Naive B cell (primary cell): ENCODE measurements around the gene KICS2. TPM values are rescaled to one million over a fixed set of nuclear protein-coding genes. Genes with fewer than 3 reads are reported as not detected.
"Not testable (repeated sequence)": the region's sequence is repeated elsewhere in the genome, so short reads cannot be mapped to it uniquely, and the experiment has no call there.

Experiments
- ATAC-seq, 2 donors: fragments of 150-1000 bp; cut with Tn5 transposase; 2 replicates each; pipeline ENCODE4 v1.10.0; 2021; ENCODE audit warnings: low read depth in 2 of 2, mild to moderate bottlenecking in 2 of 2, moderate library complexity in 2 of 2
- DNase-seq: peaks from one replicate; pipeline ENCODE4 v3.0.0; 2022
- H3K27ac Mint-ChIP-seq, 6 donors: one replicate each; pipeline ENCODE4 v1.8.0; 2020 to 2022; ENCODE audit warnings: mild to moderate bottlenecking in 6 of 6, mixed read lengths in 6 of 6, moderate library complexity in 5 of 6, inconsistent platforms in 2 of 6
- H3K27me3 Mint-ChIP-seq, 3 donors: one replicate each; pipeline ENCODE4 v1.8.0; 2021 to 2022; ENCODE audit warnings: mixed read lengths in 3 of 3, mild to moderate bottlenecking in 1 of 3
- H3K36me3 Mint-ChIP-seq, 2 donors: one replicate each; pipeline ENCODE4 v1.8.0; 2020 to 2022; ENCODE audit warnings: mixed read lengths in 2 of 2, inconsistent platforms in 1 of 2, mild to moderate bottlenecking in 1 of 2
- H3K4me1 Mint-ChIP-seq, 3 donors: one replicate each; pipeline ENCODE4 v1.8.0; 2020 to 2022; ENCODE audit warnings: mixed read lengths in 3 of 3, inconsistent platforms in 1 of 3, mild to moderate bottlenecking in 1 of 3, moderate library complexity in 1 of 3
- H3K4me3 Mint-ChIP-seq, 8 donors: one replicate each; pipeline ENCODE4 v1.8.0; 2020 to 2022; ENCODE audit warnings: mild to moderate bottlenecking in 8 of 8, mixed read lengths in 8 of 8, moderate library complexity in 8 of 8, inconsistent platforms in 2 of 8
- H3K9me3 Mint-ChIP-seq, 7 donors: one replicate each; pipeline ENCODE4 v1.8.0; 2020 to 2022; ENCODE audit warnings: mixed read lengths in 7 of 7, mild to moderate bottlenecking in 5 of 7, inconsistent platforms in 2 of 7, moderate library complexity in 1 of 7
- polyA plus RNA-seq, 6 donors: library from polyadenylated mRNA; unstranded; fragments of 300-500 nt; fragmentation: Illumina TruSeq; gene quantifications; one replicate each; pipeline ENCODE4 v1.2.3, GENCODE V29; 2021; ENCODE audit warnings: low read depth in 6 of 6

KICS2 gene
- polyA plus RNA-seq, 6 donors from 2014 or later, result 15.0 to 22.9 (median 17.8) TPM

GRCh38 chr12:64203775-64204174 lies 18.3 kb downstream of the KICS2 start:
- Mint-ChIP-seq H3K9me3 (peaks cover 0 to 8% (median 0%) of the 10 kb centered on the region in 7 donors), H3K27ac (no peak overlapping the region), H3K4me1 (peaks cover 0 to 4% (median 0%) of the 10 kb centered on the region in 3 donors), H3K36me3 (peaks cover 8 to 28% of the 10 kb centered on the region in 2 donors), H3K4me3 (no peak overlapping the region), H3K27me3 (no peaks in the 10 kb centered on the region)
- DNase-seq (no peak), ATAC-seq (no peak)

DNA sequence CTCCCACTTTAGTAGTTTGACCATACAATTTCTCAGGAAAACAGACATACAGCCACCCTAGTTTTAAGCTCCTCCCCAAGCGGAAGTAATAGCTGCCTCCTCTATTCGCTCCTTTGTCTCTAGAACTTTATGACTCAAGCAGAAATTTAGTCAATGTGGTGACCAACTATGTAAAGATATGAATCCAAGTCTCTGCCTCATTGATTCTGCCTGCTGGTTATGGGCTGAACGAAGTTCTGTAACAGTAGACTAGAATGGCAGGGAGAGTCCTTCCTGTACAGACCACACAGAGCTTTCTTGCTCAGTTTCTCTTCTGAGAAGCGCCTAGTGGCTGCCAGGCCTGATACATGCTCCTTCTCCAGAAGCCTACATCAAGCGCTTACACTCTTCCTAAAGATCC lies 19.1 kb downstream of the KICS2 start:
- H3K9me3 Mint-ChIP-seq, result peaks cover 0 to 8% (median 0%) of the 10 kb centered on the region in 7 donors
- no peak for DNase-seq
- no peaks in the 10 kb centered on the region for H3K27me3 Mint-ChIP-seq
- H3K4me3 Mint-ChIP-seq, result no peak overlapping the region
- ATAC-seq, result no peak
- H3K27ac Mint-ChIP-seq, result no peak overlapping the region
- peaks cover 8 to 28% of the 10 kb centered on the region in 2 donors for H3K36me3 Mint-ChIP-seq
- H3K4me1 Mint-ChIP-seq, result peaks cover 0 to 4% (median 0%) of the 10 kb centered on the region in 3 donors

DNA sequence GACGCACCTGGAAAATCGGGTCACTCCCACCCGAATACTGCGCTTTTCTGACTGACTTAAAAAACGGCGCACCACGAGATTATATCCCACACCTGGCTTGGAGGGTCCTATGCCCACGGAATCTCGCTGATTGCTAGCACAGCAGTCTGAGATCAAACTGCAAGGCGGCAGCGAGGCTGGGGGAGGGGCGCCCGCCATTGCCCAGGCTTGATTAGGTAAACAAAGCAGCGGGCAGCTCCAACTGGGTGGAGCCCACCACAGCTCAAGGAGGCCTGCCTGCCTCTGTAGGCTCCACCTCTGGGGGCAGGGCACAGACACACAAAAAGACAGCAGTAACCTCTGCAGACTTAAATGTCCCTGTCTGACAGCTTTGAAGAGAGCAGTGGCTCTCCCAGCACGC lies 26.3 kb downstream of the KICS2 start:
- not testable (repeated sequence) for ATAC-seq, H3K27me3 Mint-ChIP-seq, H3K4me1 Mint-ChIP-seq, DNase-seq, H3K27ac Mint-ChIP-seq, H3K4me3 Mint-ChIP-seq, H3K9me3 Mint-ChIP-seq
- H3K36me3 Mint-ChIP-seq, result peaks cover 18 to 26% of the 10 kb centered on the region in 2 donors

GRCh38 chr12:64194333-64195149 lies 27.6 kb downstream of the KICS2 start:
- Mint-ChIP-seq H3K36me3 (peaks cover 18 to 26% of the 10 kb centered on the region in 2 donors), H3K4me3 (no peak overlapping the region), H3K4me1 (peaks cover 3 to 8% (median 4%) of the 10 kb centered on the region in 3 donors), H3K27me3 (no peaks in the 10 kb centered on the region), H3K27ac (peak overlapping the region in 1 of 6 donors; percentile 81), H3K9me3 (no peaks in the 10 kb centered on the region)
- DNase-seq (no peak), ATAC-seq (no peak)

DNA sequence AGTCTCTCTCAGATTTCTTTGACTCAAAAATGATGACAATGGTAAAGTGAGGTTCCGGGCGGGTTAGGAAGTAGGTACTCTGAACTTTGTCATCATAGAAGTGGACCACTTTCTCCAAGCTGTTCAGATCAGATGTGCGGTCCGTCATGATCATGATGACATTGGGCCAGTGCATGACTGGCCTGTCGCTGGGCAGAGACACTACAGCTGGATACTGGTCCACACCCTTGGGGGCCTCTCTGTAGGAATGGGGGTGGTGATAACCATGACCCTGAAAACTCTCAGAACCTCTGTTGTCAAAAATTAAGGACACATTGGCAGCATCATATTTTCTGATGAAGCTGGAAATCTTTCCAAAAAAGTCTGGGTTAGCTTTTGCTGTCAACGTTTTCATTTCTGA lies 28.2 kb downstream of the KICS2 start:
- Mint-ChIP-seq H3K27ac (peak overlapping the region in 1 of 6 donors; percentile 49), H3K9me3 (no peaks in the 10 kb centered on the region), H3K27me3 (no peaks in the 10 kb centered on the region), H3K36me3 (peaks cover 18 to 26% of the 10 kb centered on the region in 2 donors), H3K4me3 (no peak overlapping the region), H3K4me1 (peaks cover 4 to 12% (median 6%) of the 10 kb centered on the region in 3 donors)
- no peak for ATAC-seq
- DNase-seq, result no peak

GRCh38 chr12:64192644-64193444 lies 29.3 kb downstream of the KICS2 start:
- no peaks in the 10 kb centered on the region for H3K9me3 Mint-ChIP-seq
- peaks cover 18 to 26% of the 10 kb centered on the region in 2 donors for H3K36me3 Mint-ChIP-seq
- no peak overlapping the region for H3K27ac Mint-ChIP-seq
- peaks cover 4 to 16% (median 6%) of the 10 kb centered on the region in 3 donors for H3K4me1 Mint-ChIP-seq
- H3K27me3 Mint-ChIP-seq, result no peaks in the 10 kb centered on the region
- DNase-seq, result no peak
- ATAC-seq, result no peak
- H3K4me3 Mint-ChIP-seq, result no peak overlapping the region

- Mint-ChIP-seq H3K27ac (no peak overlapping the region), H3K9me3 (no peaks in the 10 kb centered on the region), H3K4me3 (no peak overlapping the region), H3K27me3 (no peaks in the 10 kb centered on the region), H3K36me3 (peaks cover 18 to 24% of the 10 kb centered on the region in 2 donors), H3K4me1 (peaks cover 4 to 16% (median 6%) of the 10 kb centered on the region in 3 donors)
- ATAC-seq, result no peak
- no peak for DNase-seq
These were observed 32.0 kb downstream of the KICS2 start for GRCh38 chr12:64190140-64190539.

- H3K9me3 Mint-ChIP-seq, result no peaks in the 10 kb centered on the region
- no peak overlapping the region for H3K4me3 Mint-ChIP-seq
- peaks cover 4 to 16% (median 6%) of the 10 kb centered on the region in 3 donors for H3K4me1 Mint-ChIP-seq
- DNase-seq, result no peak
- peak overlapping the region in 1 of 6 donors; percentile 47 for H3K27ac Mint-ChIP-seq
- H3K27me3 Mint-ChIP-seq, result no peaks in the 10 kb centered on the region
- peaks cover 12 to 20% of the 10 kb centered on the region in 2 donors for H3K36me3 Mint-ChIP-seq
- ATAC-seq, result no peak
These were observed 32.6 kb downstream of the KICS2 start for GRCh38 chr12:64189530-64189929.

- Mint-ChIP-seq H3K9me3 (peaks cover 0 to 4% (median 0%) of the 10 kb centered on the region in 7 donors), H3K27me3 (no peaks in the 10 kb centered on the region), H3K4me1 (peaks cover 4 to 14% (median 6%) of the 10 kb centered on the region in 3 donors), H3K36me3 (peaks cover 4 to 10% of the 10 kb centered on the region in 2 donors), H3K4me3 (peak overlapping the region in 1 of 8 donors; percentile 26), H3K27ac (no peak overlapping the region)
- no peak for ATAC-seq
- no peak for DNase-seq
These were observed 34.3 kb downstream of the KICS2 start for GRCh38 chr12:64187794-64188193.

GRCh38 chr12:64187370-64187769 lies 34.7 kb downstream of the KICS2 start:
- no peaks in the 10 kb centered on the region for H3K27me3 Mint-ChIP-seq
- no peak overlapping the region for H3K27ac Mint-ChIP-seq
- no peak overlapping the region for H3K4me3 Mint-ChIP-seq
- H3K9me3 Mint-ChIP-seq, result peaks cover 0 to 5% (median 0%) of the 10 kb centered on the region in 7 donors
- DNase-seq (no peak), ATAC-seq (no peak)
- H3K4me1 Mint-ChIP-seq, result peaks cover 4 to 12% (median 6%) of the 10 kb centered on the region in 3 donors
- peaks cover 8 to 9% of the 10 kb centered on the region in 2 donors for H3K36me3 Mint-ChIP-seq

DNA sequence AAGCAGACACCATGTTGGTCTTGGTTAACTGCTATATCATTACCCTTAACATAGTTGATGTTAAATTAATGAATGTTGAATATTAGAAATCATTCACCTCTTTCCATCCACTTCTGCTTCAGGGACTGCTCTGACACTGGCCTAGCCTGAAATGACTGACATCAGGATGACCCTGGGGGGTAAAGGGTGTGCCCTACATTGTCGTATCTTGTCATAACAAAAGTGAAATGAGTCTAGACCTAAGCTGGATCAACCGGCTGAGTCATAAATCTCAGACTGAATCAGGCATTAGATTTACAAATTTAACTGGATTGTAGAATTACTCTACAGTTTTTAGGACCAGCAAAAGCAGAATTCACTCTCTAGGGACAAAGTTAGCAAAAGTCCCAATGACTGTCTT lies 35.3 kb downstream of the KICS2 start:
- Mint-ChIP-seq H3K4me1 (peaks cover 4 to 9% (median 6%) of the 10 kb centered on the region in 3 donors), H3K27ac (no peak overlapping the region), H3K4me3 (no peak overlapping the region), H3K36me3 (peaks cover 6 to 10% of the 10 kb centered on the region in 2 donors), H3K27me3 (no peaks in the 10 kb centered on the region), H3K9me3 (peaks cover 0 to 5% (median 0%) of the 10 kb centered on the region in 7 donors)
- no peak for ATAC-seq
- DNase-seq, result no peak

GRCh38 chr12:64184216-64184615 lies 37.9 kb downstream of the KICS2 start:
- Mint-ChIP-seq H3K27ac (no peak overlapping the region), H3K4me3 (no peak overlapping the region), H3K9me3 (peaks cover 0 to 5% (median 0%) of the 10 kb centered on the region in 7 donors), H3K27me3 (no peaks in the 10 kb centered on the region), H3K4me1 (peaks cover 0 to 8% (median under 1%) of the 10 kb centered on the region in 3 donors), H3K36me3 (peaks cover 6 to 10% of the 10 kb centered on the region in 2 donors)
- DNase-seq (no peak), ATAC-seq (no peak)

- no peak overlapping the region for H3K4me3 Mint-ChIP-seq
- H3K27me3 Mint-ChIP-seq, result no peaks in the 10 kb centered on the region
- ATAC-seq (no peak), DNase-seq (no peak)
- H3K27ac Mint-ChIP-seq, result no peak overlapping the region
- peaks cover 0 to 4% (median 0%) of the 10 kb centered on the region in 3 donors for H3K4me1 Mint-ChIP-seq
- peaks cover 0 to 5% (median 0%) of the 10 kb centered on the region in 7 donors for H3K9me3 Mint-ChIP-seq
- peaks cover 6 to 10% of the 10 kb centered on the region in 2 donors for H3K36me3 Mint-ChIP-seq
These were observed 40.4 kb downstream of the KICS2 start for GRCh38 chr12:64181430-64182291.
